ENCODE measurements around the gene RACGAP1. TPM values are rescaled to one million over a fixed set of nuclear protein-coding genes. Genes with fewer than 3 reads are reported as not detected.

The RACGAP1 gene
- total RNA-seq, 1 donor from 2014 or later: 71.2 TPM

DNA sequence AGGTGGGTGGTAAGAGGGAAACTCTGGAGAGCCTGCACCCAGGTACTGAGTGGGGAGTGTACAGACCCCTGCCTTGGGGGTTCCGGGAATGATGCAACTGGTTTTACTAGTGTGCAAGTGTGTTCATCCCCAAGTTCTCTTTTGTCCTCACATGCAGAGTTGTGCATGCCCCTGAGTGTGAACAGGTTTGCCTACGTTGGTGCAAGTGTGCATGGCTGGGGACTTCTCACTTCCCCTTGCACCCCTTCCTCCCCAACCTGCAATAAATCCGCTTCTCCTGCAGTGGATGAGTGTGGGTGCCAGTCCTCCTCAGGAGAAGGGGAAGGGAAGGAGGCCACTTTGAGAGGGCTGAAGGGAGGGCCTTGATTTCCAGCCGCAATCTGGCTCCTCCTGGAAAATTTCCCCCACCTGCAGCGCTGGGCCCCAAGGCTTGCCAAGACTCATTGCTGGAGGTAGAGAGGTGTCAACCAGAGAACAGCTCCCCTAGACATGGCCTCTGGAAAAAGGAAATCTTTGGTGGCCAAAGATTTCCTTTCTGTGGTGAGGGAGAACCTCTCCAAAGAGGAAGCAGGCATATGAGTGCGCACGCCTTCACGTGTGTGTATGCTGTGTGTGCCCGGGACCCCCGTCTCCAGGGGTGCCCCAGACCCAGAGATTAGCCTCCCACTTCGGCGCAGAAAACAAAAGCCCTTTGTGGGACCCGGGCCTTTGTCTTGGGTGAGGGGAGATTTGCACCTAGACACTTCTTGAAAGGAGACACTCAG lies 69.2 kb downstream of the RACGAP1 start:
- H3K27me3 Mint-ChIP-seq (ENCODE audit: insufficient read depth): peaks cover 69% of the 10 kb centered on the region
- no peaks in the 10 kb centered on the region for H3K36me3 Mint-ChIP-seq (ENCODE audit: low read depth)
- intact Hi-C loops (cut with micrococcal nuclease): no loop called here
- H3K9me3 Mint-ChIP-seq: no peaks in the 10 kb centered on the region
- DNase-seq (ENCODE audit: low spot score): no peak
- H3K4me3 Mint-ChIP-seq: no peak overlapping the region
- H3K27ac Mint-ChIP-seq: no peak overlapping the region
- H3K4me1 Mint-ChIP-seq (ENCODE audit: low read depth): peaks cover 7% of the 10 kb centered on the region

DNA sequence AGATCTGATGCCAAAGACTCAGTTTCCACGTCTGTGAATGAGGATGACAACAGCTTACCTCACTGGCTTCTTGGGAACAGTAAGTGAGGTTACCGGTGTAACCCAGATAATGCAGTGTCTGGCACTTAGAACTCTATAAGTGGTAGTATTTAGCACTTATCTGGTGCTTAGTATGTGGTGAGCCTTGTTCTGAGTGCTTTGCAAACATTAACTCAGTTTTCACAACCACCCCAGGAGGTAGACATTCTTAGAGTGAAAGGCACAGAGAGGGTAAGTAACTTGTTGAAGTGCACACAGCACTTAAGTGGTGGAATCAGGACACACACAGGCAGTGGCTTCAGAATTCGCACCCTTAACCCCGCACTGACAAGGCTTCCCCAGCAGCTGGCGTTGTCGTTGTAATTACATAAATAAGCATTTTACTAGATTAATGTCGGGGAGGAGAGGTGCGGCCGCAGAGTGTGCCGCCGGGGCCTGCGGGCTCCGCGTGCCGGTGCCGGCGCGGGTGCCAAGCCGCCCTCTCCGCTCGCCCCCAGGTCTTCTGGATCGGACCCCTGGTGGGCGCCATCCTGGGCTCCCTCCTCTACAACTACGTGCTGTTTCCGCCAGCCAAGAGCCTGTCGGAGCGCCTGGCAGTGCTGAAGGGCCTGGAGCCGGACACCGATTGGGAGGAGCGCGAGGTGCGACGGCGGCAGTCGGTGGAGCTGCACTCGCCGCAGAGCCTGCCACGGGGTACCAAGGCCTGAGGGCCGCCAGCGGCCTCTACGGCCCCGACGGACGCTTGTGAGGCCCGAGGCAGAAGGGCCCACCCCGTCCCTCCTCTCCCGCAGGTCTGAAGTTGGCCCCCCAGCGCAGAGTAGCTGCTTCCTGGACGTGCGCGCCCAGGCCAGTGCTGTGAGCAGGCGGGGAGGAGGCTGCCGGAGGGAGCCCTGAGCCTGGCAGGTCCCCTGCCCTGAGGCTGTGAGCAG lies 70.1 kb downstream of the RACGAP1 start:
- Mint-ChIP-seq H3K4me1 (ENCODE audit: low read depth) (peaks cover under 1% of the 10 kb centered on the region), H3K36me3 (ENCODE audit: low read depth) (no peaks in the 10 kb centered on the region), H3K4me3 (no peak overlapping the region), H3K9me3 (no peaks in the 10 kb centered on the region), H3K27me3 (ENCODE audit: insufficient read depth) (peaks cover 62% of the 10 kb centered on the region), H3K27ac (no peak overlapping the region)
- DNase-seq (ENCODE audit: low spot score): no peak
- intact Hi-C loops (cut with micrococcal nuclease): no loop called here

DNA sequence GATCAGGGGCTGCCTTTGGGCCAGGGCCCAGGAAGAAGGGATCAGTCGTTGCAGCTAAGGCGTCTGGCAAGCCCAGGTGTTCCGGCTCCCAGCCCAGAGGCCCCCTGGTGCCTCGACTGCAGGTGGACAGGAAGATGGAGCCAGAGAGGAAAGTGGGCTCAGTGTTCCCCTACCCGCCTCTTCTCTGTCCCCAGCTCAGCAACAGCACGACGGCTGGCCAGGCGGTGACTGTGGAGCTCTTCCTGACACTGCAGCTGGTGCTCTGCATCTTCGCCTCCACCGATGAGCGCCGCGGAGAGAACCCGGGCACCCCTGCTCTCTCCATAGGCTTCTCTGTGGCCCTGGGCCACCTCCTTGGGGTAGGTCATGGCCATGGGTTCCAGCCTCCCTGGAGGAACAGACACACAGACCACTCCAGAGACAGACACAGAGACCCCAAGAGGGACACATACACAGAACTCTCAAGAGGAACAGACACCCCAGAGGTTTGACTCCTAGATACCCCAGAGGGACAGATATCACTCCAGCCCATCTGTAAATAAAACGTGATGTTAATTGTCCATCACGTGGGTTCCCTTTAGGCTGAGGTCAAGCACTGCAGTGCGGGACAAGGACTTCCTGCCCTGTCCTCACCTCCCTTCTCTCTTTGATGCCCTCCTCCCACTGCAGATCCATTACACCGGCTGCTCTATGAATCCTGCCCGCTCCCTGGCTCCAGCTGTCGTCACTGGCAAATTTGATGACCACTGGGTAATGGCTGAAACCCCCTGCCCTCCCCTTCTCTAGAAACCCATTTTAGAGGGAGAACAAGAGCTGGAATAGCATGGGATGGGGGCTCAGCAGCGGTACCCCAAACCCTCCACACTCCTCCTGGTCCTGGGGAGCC lies 71.1 kb downstream of the RACGAP1 start:
- DNase-seq (ENCODE audit: low spot score): no peak
- peaks cover 53% of the 10 kb centered on the region for H3K27me3 Mint-ChIP-seq (ENCODE audit: insufficient read depth)
- no peaks in the 10 kb centered on the region for H3K9me3 Mint-ChIP-seq
- intact Hi-C loops (cut with micrococcal nuclease): no loop called here
- no peak overlapping the region for H3K4me3 Mint-ChIP-seq
- no peaks in the 10 kb centered on the region for H3K36me3 Mint-ChIP-seq (ENCODE audit: low read depth)
- H3K4me1 Mint-ChIP-seq (ENCODE audit: low read depth): no peaks in the 10 kb centered on the region
- no peak overlapping the region for H3K27ac Mint-ChIP-seq

DNA sequence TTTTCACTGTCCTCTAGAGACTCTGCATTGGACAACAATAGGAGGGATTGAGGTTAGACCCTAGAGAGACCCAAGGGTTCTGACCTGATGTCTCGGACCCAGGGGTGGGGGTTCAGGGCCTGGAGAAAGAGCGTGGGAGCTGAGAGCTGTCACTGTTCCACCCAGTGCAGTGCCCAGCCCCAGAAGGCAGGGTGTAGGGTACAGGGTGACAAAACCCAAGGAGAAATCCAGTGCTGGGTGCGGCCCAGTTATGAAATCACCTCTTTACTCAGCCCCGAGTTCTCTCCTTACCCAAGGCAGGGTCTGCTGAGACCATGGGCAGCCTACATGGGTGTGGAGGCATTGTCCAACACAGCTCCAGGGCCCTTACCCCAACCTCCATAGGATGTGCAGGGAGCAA lies 72.1 kb downstream of the RACGAP1 start:
- peaks cover 43% of the 10 kb centered on the region for H3K27me3 Mint-ChIP-seq (ENCODE audit: insufficient read depth)
- no peak overlapping the region for H3K27ac Mint-ChIP-seq
- H3K4me1 Mint-ChIP-seq (ENCODE audit: low read depth): no peaks in the 10 kb centered on the region
- no peaks in the 10 kb centered on the region for H3K36me3 Mint-ChIP-seq (ENCODE audit: low read depth)
- no peak for DNase-seq (ENCODE audit: low spot score)
- no peaks in the 10 kb centered on the region for H3K9me3 Mint-ChIP-seq
- intact Hi-C loops (cut with micrococcal nuclease): no loop called here
- no peak overlapping the region for H3K4me3 Mint-ChIP-seq

DNA sequence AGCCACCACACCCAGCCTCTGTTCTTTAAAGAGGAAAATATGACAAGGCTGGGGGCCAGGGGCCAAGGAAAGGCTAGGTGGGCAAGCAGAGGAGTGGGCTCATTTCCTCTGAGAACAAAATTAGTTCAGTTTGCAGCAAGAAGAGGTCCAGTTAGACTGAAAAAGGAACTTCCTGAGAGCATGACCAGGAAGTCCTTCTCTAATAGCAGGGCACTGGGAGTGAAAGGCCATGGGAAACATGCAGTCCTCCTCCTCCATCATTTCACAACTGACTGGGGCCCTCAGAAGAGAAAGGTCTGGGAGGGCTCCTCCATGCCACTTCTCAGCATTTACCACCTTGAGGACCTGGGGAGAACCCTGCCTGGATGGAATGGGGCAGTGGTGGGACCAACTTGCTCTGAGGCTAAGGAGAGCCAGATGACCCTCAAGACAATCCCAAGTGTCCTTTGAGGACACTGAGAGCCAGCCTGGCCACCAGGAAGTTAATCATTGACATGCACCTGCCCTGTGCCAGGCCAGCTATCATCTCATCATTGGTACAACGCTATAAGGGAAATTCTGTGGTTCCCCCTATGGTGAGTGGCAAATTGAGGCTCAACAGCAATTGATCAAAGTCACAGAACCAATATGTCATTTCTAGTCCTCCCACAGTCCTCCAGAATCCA lies 72.8 kb downstream of the RACGAP1 start:
- Mint-ChIP-seq H3K4me1 (ENCODE audit: low read depth) (no peaks in the 10 kb centered on the region), H3K27me3 (ENCODE audit: insufficient read depth) (peaks cover 38% of the 10 kb centered on the region), H3K27ac (no peak overlapping the region), H3K4me3 (no peak overlapping the region), H3K9me3 (no peaks in the 10 kb centered on the region), H3K36me3 (ENCODE audit: low read depth) (no peaks in the 10 kb centered on the region)
- no peak for DNase-seq (ENCODE audit: low spot score)
- intact Hi-C loops (cut with micrococcal nuclease): no loop called here

DNA sequence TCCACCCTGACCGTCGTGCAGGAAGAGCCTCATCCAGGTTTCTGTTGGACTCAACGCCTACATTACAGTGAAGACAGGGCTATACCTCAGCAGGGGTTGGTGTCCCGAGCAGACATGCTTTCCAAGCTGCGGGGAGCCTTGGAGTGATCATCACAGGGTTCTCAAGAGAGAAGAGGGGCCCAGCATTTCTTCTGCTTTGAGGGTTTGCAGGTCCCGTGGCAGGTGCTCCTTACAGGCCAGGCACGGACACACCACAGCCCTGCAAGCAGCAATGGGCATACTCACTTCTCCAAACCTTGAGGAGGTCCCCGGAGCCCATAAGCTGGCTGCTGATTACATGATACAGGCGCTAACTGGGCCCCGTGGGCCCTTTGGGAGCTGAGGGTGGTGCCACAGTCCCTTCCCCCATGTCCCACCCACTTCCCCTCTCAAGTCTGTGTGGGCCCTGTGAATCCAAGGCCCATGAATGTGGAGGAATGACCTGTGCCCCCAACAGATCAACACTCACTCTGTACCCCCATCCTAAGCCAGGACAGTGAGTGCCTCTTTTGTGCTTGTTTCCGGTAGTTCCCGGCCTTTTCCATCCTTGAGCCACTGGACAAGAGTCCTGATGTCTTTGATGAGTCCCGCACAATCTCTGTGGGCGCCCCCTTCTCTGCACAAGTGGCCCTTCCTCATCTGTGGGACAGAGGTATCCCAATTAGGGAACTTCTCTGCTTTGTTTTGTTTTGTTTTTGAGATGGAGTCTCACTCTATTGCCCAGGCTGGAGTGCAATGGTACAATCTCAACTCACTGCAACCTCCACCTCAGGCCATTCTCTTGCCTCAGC lies 73.7 kb downstream of the RACGAP1 start:
- no peaks in the 10 kb centered on the region for H3K4me1 Mint-ChIP-seq (ENCODE audit: low read depth)
- no peaks in the 10 kb centered on the region for H3K36me3 Mint-ChIP-seq (ENCODE audit: low read depth)
- peaks cover 30% of the 10 kb centered on the region for H3K27me3 Mint-ChIP-seq (ENCODE audit: insufficient read depth)
- intact Hi-C loops (cut with micrococcal nuclease): no loop called here
- DNase-seq (ENCODE audit: low spot score): no peak
- H3K4me3 Mint-ChIP-seq: no peak overlapping the region
- H3K9me3 Mint-ChIP-seq: no peaks in the 10 kb centered on the region
- no peak overlapping the region for H3K27ac Mint-ChIP-seq

DNA sequence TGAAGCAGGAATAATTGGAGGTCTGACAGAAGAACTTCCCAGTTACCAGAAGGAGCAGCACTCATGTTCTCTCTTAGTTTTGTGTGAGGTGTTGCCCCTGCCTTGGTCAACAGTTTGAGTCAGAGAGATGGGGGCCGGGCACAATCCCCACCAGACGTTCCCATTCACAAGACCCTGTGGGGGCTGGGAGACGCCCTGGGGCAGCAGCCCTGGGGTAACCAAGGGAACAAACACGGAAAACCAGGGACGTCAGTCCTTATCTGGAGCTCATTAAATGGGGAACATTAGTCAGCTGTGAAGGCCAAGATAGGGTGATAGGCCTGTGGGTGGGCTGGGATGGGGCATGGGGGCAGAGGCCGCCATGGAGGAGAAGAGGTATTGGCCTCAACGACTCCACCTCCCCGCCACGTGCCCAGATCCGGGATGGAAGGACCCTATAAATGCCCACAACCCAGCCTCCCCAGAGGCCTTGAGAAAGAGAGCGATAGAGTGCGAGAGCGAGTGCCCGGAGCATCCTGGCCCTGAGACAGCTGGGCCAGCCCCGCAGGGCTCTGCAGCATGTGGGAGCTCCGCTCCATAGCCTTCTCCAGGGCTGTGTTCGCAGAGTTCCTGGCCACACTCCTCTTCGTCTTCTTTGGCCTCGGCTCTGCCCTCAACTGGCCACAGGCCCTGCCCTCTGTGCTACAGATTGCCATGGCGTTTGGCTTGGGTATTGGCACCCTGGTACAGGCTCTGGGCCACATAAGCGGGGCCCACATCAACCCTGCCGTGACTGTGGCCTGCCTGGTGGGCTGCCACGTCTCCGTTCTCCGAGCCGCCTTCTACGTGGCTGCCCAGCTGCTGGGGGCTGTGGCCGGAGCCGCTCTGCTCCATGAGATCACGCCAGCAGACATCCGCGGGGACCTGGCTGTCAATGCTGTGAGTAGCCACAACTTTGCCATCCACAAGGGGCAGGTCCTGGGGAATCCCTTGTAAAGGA lies 74.7 kb downstream of the RACGAP1 start, which contains the start of gene AQP2:
TSS of gene AQP2 (plus strand) at position 465 of the 979 bp plus-strand sequence. CDS start at position 559, 94 bp downstream.
- Mint-ChIP-seq H3K4me3 (no peak within 1 kb of the TSS), H3K36me3 (ENCODE audit: low read depth) (no peaks in the 10 kb centered on the region), H3K27ac (no peak within 1 kb of the TSS), H3K27me3 (ENCODE audit: insufficient read depth) (peaks cover 20% of the 10 kb centered on the region), H3K9me3 (no peaks in the 10 kb centered on the region), H3K4me1 (ENCODE audit: low read depth) (peaks cover 8% of the 10 kb centered on the region)
- DNase-seq (ENCODE audit: low spot score): no peak
- intact Hi-C loops (cut with micrococcal nuclease): no loop called here

DNA sequence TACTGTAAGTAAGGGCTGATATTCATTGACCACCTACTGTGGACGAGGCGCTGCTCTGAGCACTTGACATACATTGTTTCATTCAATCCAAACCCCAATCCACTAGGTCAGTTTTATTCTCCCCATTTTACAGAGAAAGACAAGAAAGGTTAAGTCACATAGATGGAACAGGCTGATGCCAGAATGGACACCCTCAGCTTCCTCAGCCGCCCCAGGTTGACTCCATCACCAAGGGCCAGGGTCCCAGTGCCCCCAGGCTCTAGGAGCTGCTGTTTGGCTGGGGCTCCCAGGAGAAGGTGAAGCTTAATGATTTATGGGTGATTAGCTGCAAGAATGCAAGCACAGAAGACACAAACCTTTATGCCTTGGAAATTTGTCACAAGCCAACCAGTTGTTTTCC lies 75.4 kb downstream of the RACGAP1 start:
- DNase-seq (ENCODE audit: low spot score): no peak
- H3K9me3 Mint-ChIP-seq: no peaks in the 10 kb centered on the region
- H3K4me3 Mint-ChIP-seq: no peak overlapping the region
- H3K4me1 Mint-ChIP-seq (ENCODE audit: low read depth): peaks cover 15% of the 10 kb centered on the region
- no peak overlapping the region for H3K27ac Mint-ChIP-seq
- H3K27me3 Mint-ChIP-seq (ENCODE audit: insufficient read depth): peaks cover 18% of the 10 kb centered on the region
- intact Hi-C loops (cut with micrococcal nuclease): no loop called here
- no peaks in the 10 kb centered on the region for H3K36me3 Mint-ChIP-seq (ENCODE audit: low read depth)

DNA sequence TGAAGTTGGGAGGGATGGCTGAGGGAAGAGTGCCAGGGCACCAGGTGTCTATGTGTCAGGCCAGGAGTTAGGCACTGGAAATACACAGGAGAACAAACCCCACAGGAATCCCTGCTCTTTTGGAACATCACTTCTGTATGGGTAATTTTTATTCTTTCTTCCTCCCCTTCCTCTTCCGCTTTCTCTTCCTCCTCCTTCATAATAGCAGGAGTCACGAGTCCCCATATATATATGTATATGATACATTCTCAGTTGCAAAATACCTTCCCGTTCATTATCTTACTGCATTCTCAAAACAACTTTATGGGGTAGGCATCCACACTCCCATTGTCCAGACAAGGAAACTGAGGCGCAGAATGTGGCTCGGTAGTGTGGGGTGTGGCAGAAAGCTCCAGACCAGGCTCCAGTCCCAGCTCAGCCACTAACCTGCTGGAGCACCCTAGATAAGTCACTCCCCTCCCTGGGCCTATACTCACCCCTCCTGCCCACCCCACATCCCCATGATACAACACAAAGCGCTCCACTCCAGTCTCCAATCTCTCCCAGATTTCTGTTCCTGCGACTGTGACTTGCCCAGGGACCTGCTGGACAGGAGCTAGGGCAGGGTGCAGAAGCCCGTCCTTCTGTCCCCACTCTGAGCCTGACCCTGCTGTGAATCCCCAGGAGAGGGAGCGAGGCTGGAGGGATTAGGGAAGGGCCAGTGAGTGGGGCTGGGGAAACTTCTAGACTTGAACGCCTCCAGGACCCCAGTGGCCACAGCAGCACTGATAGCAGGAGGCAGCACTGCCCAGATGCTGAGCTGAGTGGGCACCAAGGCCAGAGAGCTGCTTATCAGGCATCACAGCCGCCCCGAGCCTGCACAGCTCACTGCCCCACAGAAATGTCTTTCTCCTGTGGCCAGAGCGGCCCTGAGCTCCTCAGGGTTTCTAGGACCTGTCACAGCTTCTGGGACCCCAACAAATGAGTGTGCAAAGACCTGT lies 76.1 kb downstream of the RACGAP1 start:
- Mint-ChIP-seq H3K4me1 (ENCODE audit: low read depth) (peaks cover 21% of the 10 kb centered on the region), H3K27ac (no peak overlapping the region), H3K4me3 (no peak overlapping the region), H3K27me3 (ENCODE audit: insufficient read depth) (peaks cover 11% of the 10 kb centered on the region), H3K36me3 (ENCODE audit: low read depth) (no peaks in the 10 kb centered on the region), H3K9me3 (no peaks in the 10 kb centered on the region)
- DNase-seq (ENCODE audit: low spot score): no peak
- intact Hi-C loops (cut with micrococcal nuclease): no loop called here

DNA sequence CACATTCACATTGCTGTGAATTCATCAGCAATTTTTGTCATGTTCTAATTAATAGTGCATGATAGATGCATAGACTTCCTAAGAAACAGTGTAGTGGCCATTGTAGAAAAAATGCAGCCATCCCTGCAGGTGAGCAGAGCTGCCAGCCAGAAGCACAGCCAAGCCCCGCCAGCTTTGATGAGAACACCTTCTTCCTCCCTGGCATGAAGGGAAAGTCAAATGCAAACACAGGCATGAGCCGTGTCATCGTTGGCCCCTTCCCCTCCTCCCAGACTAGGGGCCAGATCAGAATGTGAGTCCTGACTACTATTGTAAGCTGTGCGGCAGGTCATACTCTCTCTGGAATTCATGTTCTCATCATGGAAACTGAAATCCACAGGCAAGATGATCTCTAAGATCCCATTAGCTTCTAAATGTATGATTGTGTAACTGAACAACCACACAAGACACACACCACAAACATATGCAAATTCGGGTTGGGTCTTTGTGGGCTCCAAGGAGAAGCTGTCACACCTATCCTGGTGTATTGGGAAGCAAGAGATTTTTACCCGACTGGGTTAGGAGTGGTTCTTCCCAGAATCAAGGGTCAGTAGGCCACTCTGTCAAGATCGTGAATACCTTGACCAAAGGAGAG lies 77.6 kb downstream of the RACGAP1 start:
- peaks cover 2% of the 10 kb centered on the region for H3K27me3 Mint-ChIP-seq (ENCODE audit: insufficient read depth)
- no peaks in the 10 kb centered on the region for H3K9me3 Mint-ChIP-seq
- DNase-seq (ENCODE audit: low spot score): no peak
- peaks cover 24% of the 10 kb centered on the region for H3K4me1 Mint-ChIP-seq (ENCODE audit: low read depth)
- no peaks in the 10 kb centered on the region for H3K36me3 Mint-ChIP-seq (ENCODE audit: low read depth)
- H3K27ac Mint-ChIP-seq: no peak overlapping the region
- intact Hi-C loops (cut with micrococcal nuclease): no loop called here
- no peak overlapping the region for H3K4me3 Mint-ChIP-seq
